Left renal pelvis (tissue), 4 donors: ENCODE results near the gene TBC1D22A. TPM values are rescaled to one million over a fixed set of nuclear protein-coding genes. Genes with fewer than 3 reads are reported as not detected.

Experiments used
- DNase-seq, 4 donors: peaks; one replicate each; pipeline ENCODE4 v3.0.0-alpha.2; 2013; ENCODE audit warnings: low read depth in 4 of 4, low spot score in 3 of 4
- polyA plus RNA-seq, 4 donors: library from polyadenylated mRNA; unstranded; fragments of 120-200 nt; gene quantifications; one replicate each; pipeline ENCODE4 v1.2.1, GENCODE V29; 2013; ENCODE audit not compliant: insufficient read length in 4 of 4

TBC1D22A gene
- polyA plus RNA-seq, 4 donors = 14.3 to 19.3 (median 15.7) TPM

DNA sequence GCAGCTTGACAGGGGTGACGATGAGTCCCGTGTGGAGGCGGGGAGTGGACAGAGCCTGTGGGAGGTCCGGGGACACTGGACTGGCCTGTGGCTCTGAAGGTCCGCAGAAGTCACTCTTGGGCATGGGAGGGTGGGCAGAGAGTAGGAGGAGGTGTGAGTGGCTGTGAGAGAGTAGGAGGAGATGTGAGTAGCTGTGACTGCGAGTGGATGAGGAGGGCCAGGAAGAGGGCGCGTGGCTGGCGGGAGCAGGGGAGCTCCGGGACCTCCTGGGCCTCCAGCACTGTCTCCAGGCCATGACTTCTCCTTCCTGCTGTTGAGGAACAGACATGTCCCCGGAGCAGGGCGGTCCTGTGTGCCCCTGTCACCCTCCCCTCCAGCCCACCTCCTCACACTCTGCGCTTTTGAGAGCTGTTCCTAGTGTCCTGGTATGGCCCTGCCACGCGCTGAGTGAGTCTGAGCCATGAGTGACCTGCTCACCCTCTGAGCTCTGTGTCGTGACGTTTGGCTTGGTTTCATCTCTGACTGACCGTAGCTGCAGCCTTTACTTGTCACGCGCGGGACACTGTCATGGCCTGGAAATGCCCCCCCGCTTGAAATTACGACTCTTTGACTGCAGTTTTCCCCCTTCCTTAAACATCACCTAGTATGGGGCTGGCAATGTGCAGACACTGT lies 391.5 kb downstream of the TBC1D22A start:
- DNase-seq = no peak

DNA sequence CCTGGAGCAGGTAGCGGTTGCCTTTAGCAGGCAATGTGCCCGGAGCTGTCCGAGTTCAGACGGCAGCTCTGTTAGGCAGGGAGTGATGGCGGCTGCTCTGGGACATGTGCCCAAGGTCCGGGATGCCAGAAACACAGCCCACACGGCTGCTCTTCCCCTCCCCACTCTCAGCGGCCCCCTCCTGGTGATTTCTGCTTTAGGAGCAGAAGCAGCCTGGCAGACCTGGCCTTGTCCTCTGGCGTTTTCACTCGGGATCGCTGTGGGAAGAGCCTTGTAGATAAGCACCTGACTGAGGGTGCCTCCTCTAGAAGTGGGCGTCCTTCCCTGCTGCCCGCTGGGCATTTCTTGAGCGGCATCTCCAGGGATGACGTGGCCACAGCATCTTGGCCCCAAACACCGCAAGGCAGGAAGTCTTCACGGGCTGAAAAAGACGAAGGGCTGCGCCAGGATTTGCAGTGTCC lies 392.2 kb downstream of the TBC1D22A start:
- no peak for DNase-seq

DNA sequence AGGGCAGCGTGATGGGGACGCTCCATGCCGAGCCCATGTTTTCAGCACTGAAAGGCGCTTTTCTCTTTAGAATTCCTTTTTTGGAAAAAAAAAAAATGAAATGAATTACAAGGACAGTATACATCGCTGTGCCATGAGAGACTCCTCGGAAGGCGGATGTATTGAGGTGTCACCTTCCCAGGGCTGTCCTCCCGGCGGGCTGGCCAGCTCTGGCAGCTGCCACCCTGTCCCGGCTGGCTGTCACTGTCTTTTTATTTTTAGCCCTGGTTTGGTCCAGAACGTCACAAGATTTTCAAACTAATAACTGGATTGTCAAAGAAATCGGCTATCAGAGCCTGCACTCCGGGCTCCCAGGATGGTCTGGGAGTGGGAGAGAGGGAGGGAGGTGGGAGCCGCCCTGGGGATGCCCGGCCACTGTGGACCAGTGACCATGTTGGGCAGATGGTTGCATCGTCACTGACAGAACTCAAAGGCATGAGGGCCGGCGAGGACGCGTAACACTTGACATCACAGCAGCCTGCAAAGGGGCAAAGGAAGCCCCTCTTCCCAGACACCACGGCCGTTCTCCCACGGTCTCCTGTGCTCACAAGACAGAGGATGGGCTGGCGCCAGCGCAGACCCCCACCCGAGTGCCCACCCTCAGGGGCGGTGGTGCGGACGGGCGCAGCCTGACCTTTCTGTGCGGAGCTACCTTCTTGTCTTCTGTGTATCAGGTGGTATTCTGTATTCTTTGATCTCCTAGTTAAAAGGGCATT lies 392.9 kb downstream of the TBC1D22A start:
- no peak for DNase-seq

DNA sequence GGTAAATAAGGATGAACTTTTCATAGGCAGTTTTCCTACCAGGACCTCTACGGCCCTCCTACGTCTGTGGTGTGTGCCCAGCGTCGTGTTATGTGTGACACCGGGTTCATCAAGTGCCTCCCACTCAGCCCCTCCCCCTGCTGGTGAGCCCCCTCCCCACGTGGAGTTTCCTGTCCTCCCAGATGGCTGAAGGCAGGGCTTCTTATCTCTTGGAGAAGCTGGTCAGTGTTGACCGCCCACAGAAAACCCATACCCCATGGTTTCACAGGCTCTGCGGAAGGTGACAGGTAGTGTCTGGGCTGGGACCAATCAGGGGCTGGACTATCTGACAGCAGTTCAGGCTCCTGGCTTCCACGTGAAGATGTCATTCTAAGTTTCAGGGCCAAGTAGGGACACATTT lies 393.5 kb downstream of the TBC1D22A start:
- no peak for DNase-seq

DNA sequence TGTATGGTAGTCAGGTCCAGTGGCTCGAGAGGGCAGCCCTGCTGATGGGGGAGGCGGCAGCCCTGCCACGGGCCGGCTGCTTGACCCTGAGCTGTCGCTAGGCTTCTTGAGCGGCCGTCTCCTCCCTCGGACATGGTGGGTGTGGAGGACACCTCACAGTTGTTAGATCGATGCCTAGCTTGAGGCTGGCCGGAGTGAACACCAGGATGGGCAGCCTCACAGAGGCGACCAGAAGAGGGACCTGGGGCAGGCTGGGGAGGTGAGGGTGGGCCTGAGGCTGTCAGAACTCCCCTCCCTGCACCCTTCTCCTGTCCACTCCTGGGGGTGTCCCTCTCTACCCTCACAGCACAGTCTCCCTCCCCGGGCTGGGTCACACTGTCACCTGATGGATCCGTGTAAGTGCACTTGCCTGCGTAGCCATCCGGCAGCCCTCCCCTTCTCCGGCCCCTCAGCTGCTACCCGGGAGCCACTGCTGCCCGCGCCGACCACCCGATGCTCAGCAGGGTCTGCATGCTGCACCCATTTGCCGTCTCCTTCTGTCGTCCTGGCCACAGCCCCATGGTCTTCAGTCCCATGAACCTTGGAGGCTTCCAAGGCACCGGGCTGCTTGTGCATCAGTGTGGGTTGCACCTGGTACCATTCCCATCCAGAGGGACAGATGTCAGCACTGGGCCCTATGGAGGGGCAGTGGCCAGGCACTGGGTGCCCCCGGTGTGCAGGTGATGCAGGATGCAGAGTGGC lies 394.1 kb downstream of the TBC1D22A start:
- DNase-seq = no peak

- DNase-seq = no peak
Measured at GRCh38 chr22:47157093-47157420, 394.6 kb downstream of the TBC1D22A start.

DNA sequence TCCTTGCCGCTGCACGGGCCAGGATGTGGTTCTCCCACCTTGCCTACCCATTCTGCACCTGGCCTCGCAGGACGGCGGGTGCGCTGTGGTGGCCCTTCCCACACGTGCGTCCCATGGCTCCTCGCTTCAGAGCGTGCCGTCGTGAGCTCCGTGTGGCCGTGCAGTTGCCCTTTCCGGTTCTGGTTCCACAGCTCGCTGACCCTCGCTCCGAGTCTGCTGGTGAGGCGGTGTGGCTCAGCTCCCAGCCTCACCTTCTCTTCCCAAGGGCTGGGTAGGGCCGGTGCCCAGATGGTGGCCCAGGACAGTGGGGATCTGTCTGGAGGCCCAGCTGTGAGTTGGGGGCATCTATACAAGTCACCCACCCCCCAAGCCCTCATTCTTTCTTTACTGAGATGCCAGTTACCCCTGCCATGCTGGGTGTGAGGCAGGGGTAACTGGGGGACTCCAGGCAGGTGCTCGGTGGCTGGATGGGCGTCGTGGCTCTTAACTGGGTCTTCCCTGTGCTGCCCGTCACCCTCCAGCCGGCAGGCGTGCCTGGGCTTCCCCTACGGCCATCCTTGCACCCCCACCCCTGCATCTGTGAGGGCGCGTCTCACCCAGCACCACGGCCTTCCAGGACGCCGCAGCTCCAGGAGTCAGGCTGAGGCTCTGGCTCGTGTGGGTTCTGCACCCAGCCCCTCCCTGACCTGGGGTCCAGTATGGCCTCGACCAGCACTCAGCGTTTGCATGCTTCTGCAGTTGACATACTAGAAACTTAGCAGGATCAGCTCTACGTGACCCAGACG lies 395.2 kb downstream of the TBC1D22A start:
- no peak for DNase-seq

- DNase-seq = no peak
Measured at GRCh38 chr22:47158457-47158856, 396.0 kb downstream of the TBC1D22A start.

GRCh38 chr22:47159592-47159991 lies 397.1 kb downstream of the TBC1D22A start:
- no peak for DNase-seq

DNA sequence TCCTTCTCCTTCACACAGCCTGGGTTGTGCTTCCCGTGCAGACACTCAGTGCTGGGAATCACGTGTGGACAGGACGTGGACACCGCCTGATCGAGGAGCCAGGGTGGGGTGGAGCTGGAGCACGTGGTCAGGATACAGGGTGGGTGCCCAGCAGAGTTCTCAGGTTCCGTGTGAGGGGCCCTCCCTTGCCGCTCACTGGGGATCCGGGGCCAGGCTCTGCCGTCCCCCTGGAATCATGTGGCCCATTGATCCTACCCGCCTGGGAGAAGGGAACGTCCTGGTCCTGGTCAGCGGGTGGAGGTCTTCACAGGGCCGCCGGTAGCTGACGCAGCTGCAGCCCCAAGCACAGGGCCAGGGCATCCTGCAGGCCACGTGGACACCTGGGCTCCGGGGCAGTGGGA lies 397.7 kb downstream of the TBC1D22A start:
- DNase-seq = no peak

DNA sequence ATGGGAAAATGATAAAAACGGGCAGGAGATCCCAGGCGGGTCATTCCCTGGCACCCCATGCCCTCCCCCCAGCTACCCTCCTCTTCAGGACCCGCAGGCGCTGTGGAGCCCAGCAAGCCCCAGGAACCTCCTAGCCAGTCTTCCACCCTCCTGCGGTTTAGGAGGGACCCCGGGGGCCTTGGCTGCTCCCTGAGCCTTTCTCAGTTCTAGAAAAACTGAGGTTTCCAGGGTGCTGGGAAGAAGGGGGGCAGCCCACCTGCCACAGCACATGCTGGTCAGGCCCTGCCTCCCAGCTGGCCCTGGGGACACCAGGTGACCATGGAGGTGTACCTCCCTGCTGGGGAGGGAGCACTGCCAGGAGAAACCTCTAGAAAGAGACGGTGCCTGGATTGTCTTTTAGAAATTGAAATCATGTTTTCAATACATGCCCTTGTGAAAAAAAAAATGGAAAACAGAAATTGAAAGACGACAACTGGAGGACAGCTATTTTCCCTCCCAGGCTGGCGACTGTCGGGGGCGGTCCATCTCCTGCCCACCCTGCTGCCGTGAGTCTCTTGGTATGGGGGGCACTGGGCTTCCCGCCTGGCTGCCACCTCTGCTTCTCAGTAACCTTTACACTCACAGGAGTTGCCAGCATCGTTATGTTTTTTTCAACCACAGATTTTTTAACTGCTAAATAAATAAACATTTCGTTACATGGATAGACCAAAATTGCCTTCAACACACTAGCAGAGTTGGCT lies 398.5 kb downstream of the TBC1D22A start:
- no peak for DNase-seq

- no peak for DNase-seq
Measured at GRCh38 chr22:47161631-47162030, 399.2 kb downstream of the TBC1D22A start.

- no peak for DNase-seq
Measured at GRCh38 chr22:47162865-47163264, 400.4 kb downstream of the TBC1D22A start.

DNA sequence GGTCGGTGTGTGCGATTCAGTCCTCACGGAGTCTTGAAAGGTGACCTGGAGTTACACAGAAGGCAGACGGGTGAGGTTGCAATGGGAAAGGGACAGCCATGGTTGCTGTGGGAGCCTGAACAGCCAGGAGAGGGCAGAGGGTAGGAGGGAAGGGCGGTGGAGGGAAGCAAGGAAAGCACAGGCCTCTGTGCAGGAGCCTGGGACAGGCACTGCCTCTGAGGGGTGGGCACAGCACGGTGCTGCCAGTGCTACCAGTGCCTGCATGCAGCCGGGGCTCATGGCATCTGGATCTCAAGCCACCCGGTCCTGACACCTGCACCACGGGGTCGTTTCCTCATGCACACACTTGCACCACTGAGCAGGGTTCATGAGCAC lies 401.0 kb downstream of the TBC1D22A start:
- DNase-seq = no peak

GRCh38 chr22:47163856-47164513 lies 401.5 kb downstream of the TBC1D22A start:
- no peak for DNase-seq

DNA sequence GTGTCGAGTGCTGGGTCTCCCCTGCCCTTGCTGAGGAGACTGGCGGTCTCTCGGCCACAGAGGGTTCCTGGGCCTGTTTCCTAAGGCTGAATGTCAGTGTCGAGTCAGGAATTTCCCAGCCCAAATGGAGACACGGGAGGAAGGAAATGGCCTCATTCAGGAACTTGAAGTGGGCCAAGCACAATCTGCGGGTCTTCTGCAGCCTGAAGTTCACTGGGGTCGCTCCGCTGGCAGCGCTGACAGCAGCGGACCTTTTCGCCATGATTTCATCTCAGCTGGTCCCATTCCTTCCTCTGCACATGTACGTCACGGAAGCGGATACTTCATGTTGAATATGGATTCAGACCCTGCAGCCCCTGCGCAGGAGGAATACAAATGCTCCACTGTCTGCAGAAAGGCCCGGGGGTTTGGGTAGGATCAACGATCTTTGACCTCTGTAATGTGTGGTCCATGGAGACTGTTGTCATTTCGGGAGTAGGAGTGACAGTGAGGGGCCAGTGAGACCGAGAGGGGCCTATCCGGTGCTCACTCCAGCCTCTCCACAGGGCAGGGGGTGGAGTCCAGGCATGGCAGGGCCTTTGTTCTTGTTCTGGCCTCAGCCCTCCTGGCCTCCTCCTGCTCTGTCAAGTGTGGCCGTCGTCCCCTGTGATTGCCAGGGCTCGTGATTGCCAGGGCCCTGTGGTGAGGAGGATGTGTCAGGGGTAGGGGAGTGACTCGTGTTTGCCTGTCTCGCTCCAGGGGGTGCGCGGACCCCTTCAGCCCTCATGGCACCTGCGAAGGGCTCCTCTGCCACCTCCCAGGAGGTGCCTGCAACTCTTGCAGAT lies 402.3 kb downstream of the TBC1D22A start:
- no peak for DNase-seq

- DNase-seq = no peak
Measured at GRCh38 chr22:47165338-47166032, 403.0 kb downstream of the TBC1D22A start.

GRCh38 chr22:47166033-47166404 lies 403.6 kb downstream of the TBC1D22A start:
- no peak for DNase-seq
